ENCODE measurements around the gene DPP8. TPM values are rescaled to one million over a fixed set of nuclear protein-coding genes. Genes with fewer than 3 reads are reported as not detected.

Gene DPP8
- total RNA-seq, 1 experiment from 2014 or later: 27.1 TPM

DNA sequence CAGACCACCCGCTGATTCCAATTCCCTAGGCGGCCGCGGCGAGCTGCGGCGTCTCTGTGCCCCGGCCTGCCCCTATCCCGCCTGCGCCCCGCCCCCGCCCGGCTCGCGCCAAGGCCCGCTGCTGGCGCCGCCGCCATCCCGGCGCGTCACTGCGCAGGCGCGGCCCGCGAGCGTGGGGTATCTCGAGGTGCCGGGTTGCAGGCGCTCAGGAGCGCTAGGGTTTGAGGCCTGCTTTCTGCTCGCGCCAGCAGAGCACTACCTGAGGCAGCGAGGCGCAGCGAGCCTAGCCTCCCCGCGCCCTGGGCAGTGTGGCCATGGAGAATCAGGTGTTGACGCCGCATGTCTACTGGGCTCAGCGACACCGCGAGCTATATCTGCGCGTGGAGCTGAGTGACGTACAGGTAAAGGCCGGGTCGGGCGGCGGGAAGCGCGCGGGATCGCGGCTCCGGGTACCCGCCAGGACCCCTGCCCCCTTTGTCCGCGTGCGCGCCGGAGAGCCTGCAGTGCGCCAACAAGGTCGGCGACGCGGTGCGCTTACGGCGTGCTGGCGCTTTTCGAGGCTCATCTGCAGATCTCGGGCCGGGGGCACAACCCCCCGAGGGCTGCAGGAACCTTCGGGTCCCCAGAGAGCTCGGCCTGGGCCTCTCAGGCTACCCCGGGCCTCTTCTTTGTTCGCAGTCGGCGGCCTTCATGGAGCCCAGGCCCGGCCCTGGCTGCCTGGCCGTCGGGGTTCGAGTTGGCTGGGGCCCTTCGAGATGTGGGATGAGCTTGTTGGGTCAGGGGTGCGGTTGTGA, 13.0 kb upstream of the DPP8 start, which contains the start of gene HACD3 (continued):
- TF ChIP-seq, protein P1, sequence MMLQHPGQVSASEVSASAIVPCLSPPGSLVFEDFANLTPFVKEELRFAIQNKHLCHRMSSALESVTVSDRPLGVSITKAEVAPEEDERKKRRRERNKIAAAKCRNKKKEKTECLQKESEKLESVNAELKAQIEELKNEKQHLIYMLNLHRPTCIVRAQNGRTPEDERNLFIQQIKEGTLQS (IDR thresholded peaks at IDR 0.05): no peak
- TF ChIP-seq POLR2A (IDR thresholded peaks at IDR 0.05; ENCODE audit: borderline replicate concordance, extremely low read depth, insufficient read depth, insufficient read length): peak; percentile 55
- no peak for TF ChIP-seq ELF1 (IDR thresholded peaks at IDR 0.05; ENCODE audit: borderline replicate concordance, low read depth)
- TF ChIP-seq POLR2AphosphoS5 (IDR thresholded peaks at IDR 0.05; ENCODE audit: low read depth, low read length): peak; percentile 82
- TF ChIP-seq, protein P2, sequence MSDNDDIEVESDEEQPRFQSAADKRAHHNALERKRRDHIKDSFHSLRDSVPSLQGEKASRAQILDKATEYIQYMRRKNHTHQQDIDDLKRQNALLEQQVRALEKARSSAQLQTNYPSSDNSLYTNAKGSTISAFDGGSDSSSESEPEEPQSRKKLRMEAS (IDR thresholded peaks at IDR 0.05): peak; percentile 82

- no peak for DNase-seq (ENCODE audit: low read depth, low spot score)
- H3K79me2 ChIP-seq (ENCODE audit: insufficient read depth, low read length): peaks cover 46% of the 10 kb centered on the region
- no peaks in the 10 kb centered on the region for H3K36me3 ChIP-seq (ENCODE audit: control insufficient read depth in 1 of 2, insufficient read depth in 2 of 2, low read length in 2 of 2)
- H3K4me3 ChIP-seq (replicated peaks in 1 of 2; ENCODE audit: low read depth in 1 of 2, low read length in 2 of 2): peak overlapping the region; percentile 83 to 96
- ChIA-PET POLR2A (interaction anchor here (1.9 kb wide), 1 partner anchor 11 kb away, joined by 8 read pairs; no protein-coding TSS in a partner anchor), CTCF (interaction anchor here (1.0 kb wide), 1 partner anchor 12 kb away, joined by 5 read pairs; no protein-coding TSS in a partner anchor), RAD21 (ENCODE audit: low non-redundant PET in 1 of 2, low total read pairs in 2 of 2, uncharacterized antibody in 2 of 2, unreplicated experiment in 2 of 2) (interaction anchor here in 1 of 2 experiments (0.6 kb wide), 1 partner anchor 33 kb away, joined by 3 read pairs; no protein-coding TSS in a partner anchor)
- no peaks in the 10 kb centered on the region for H3K9me2 ChIP-seq (ENCODE audit: insufficient read depth)
- H4K20me1 ChIP-seq (ENCODE audit: insufficient read depth): 0 out of 2 replicates have a peak, but pooled peaks cover 3% of the 10 kb centered on the region
- H3K27me3 ChIP-seq (ENCODE audit: insufficient read depth, low read length): no peaks in the 10 kb centered on the region
- H3K9ac ChIP-seq (ENCODE audit: low read length): peak overlapping the region; percentile 99
- intact Hi-C loops (cut with micrococcal nuclease): no loop called here
- H3K4me2 ChIP-seq (ENCODE audit: low read length): peak overlapping the region; percentile 98
- H3K27ac ChIP-seq (ENCODE audit: low read depth, low read length): no peak overlapping the region; the same call in 1 of the 2 replicates
- no TSS peak for BruUV-seq (replicated peaks)
- peaks cover 16 to 32% of the 10 kb centered on the region in 2 experiments; a peak in 3 of 4 replicates for H3K4me1 ChIP-seq (ENCODE audit: control insufficient read depth in 1 of 2, insufficient read depth in 2 of 2, low read length in 2 of 2)
- H3K9me3 ChIP-seq (ENCODE audit: control insufficient read depth in 1 of 2, insufficient read depth in 1 of 2, low read depth in 1 of 2, low read length in 2 of 2): no peaks in the 10 kb centered on the region
- no peak for ATAC-seq
- H2AFZ ChIP-seq (ENCODE audit: low read depth, low read length, poor library complexity, severe bottlenecking): peak overlapping the region; percentile 100
- TF ChIP-seq FOSL1 (IDR thresholded peaks at IDR 0.05; ENCODE audit: low read depth) (no peak), RAD21 (IDR thresholded peaks at IDR 0.05; ENCODE audit: low read depth) (no peak), ELF1 (IDR thresholded peaks at IDR 0.05; ENCODE audit: borderline replicate concordance, low read depth) (no peak), YY1 (IDR thresholded peaks at IDR 0.05; ENCODE audit: extremely low read depth, insufficient replicate concordance, low read depth, low read length) (no peak), CTCF (IDR thresholded peaks at IDR 0.05 in 2 of 3, conservative IDR thresholded peaks at IDR 0.05 in 1 of 3; ENCODE audit: borderline replicate concordance in 1 of 3, insufficient read depth in 1 of 3, low read depth in 2 of 3, low read length in 2 of 3) (no peak), EZH2phosphoT487 (IDR thresholded peaks at IDR 0.05; ENCODE audit: borderline replicate concordance) (no peak), ZNF274 (IDR thresholded peaks at IDR 0.05; ENCODE audit: low read depth, low read length) (no peak), CBX3 (IDR thresholded peaks at IDR 0.05; ENCODE audit: low read depth) (no peak)
- TF ChIP-seq, protein P3, sequence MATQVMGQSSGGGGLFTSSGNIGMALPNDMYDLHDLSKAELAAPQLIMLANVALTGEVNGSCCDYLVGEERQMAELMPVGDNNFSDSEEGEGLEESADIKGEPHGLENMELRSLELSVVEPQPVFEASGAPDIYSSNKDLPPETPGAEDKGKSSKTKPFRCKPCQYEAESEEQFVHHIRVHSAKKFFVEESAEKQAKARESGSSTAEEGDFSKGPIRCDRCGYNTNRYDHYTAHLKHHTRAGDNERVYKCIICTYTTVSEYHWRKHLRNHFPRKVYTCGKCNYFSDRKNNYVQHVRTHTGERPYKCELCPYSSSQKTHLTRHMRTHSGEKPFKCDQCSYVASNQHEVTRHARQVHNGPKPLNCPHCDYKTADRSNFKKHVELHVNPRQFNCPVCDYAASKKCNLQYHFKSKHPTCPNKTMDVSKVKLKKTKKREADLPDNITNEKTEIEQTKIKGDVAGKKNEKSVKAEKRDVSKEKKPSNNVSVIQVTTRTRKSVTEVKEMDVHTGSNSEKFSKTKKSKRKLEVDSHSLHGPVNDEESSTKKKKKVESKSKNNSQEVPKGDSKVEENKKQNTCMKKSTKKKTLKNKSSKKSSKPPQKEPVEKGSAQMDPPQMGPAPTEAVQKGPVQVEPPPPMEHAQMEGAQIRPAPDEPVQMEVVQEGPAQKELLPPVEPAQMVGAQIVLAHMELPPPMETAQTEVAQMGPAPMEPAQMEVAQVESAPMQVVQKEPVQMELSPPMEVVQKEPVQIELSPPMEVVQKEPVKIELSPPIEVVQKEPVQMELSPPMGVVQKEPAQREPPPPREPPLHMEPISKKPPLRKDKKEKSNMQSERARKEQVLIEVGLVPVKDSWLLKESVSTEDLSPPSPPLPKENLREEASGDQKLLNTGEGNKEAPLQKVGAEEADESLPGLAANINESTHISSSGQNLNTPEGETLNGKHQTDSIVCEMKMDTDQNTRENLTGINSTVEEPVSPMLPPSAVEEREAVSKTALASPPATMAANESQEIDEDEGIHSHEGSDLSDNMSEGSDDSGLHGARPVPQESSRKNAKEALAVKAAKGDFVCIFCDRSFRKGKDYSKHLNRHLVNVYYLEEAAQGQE (IDR thresholded peaks at IDR 0.05; ENCODE audit: low read depth): no peak
- TF ChIP-seq, protein P4, sequence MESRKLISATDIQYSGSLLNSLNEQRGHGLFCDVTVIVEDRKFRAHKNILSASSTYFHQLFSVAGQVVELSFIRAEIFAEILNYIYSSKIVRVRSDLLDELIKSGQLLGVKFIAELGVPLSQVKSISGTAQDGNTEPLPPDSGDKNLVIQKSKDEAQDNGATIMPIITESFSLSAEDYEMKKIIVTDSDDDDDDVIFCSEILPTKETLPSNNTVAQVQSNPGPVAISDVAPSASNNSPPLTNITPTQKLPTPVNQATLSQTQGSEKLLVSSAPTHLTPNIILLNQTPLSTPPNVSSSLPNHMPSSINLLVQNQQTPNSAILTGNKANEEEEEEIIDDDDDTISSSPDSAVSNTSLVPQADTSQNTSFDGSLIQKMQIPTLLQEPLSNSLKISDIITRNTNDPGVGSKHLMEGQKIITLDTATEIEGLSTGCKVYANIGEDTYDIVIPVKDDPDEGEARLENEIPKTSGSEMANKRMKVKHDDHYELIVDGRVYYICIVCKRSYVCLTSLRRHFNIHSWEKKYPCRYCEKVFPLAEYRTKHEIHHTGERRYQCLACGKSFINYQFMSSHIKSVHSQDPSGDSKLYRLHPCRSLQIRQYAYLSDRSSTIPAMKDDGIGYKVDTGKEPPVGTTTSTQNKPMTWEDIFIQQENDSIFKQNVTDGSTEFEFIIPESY (IDR thresholded peaks at IDR 0.05; ENCODE audit: extremely low read depth, insufficient replicate concordance, low read length): no peak
Observed at GRCh38 chr15:65529762-65530317, 12.4 kb upstream of the DPP8 start.

Data from HCT116 (cell line).